IMR-90 (cell line): Measurements from ENCODE around the gene STON2.

ENCODE experiments used
- CEBPB ChIP-seq: IDR thresholded peaks from 2 replicates; pipeline ENCODE4 v1.6.1; 2012; ENCODE audit warnings: low read depth, low read length, improper control_type of control experiment
- CTCF ChIP-seq: conservative IDR thresholded peaks from 2 replicates; pipeline ENCODE4 v1.5.1; 2012; ENCODE audit warnings: mild to moderate bottlenecking, low read depth, low read length, improper control_type of control experiment
- MAFK ChIP-seq: IDR thresholded peaks from 2 replicates; pipeline ENCODE4 v1.6.1; 2012; ENCODE audit warnings: low read depth, low read length, improper control_type of control experiment
- MAZ ChIP-seq: IDR thresholded peaks from 2 replicates; pipeline ENCODE4 v1.6.1; 2012; ENCODE audit warnings: low read depth, mild to moderate bottlenecking, low read length, improper control_type of control experiment, moderate library complexity, borderline replicate concordance
- RAD21 ChIP-seq: IDR thresholded peaks from 2 replicates; pipeline ENCODE4 v1.6.1; 2012; ENCODE audit warnings: low read length, improper control_type of control experiment

- no peak for TF ChIP-seq CTCF
- TF ChIP-seq MAFK: no peak
- no peak for TF ChIP-seq RAD21
- TF ChIP-seq CEBPB: no peak
- TF ChIP-seq MAZ: no peak
These were observed 179.6 kb downstream of the STON2 start for GRCh38 chr14:81220580-81220829.
